H1 (cell line): ENCODE results near the gene EIF2B5. TPM values are rescaled to one million over a fixed set of nuclear protein-coding genes. Genes with fewer than 3 reads are reported as not detected.

Source experiments
- CBX5 ChIP-seq: fragments of 300-800, 300-1000 bp; sonication (generic); IDR thresholded peaks from 2 replicates; pipeline ENCODE4 v1.7.1; 2016; ENCODE audit warnings: antibody characterized with exemption, low read length, low read depth
- MAFK ChIP-seq: IDR thresholded peaks from 2 replicates; pipeline ENCODE4 v1.6.1; 2012; ENCODE audit warnings: low read depth, mild to moderate bottlenecking, improper control_type of control experiment, low read length
- NANOG ChIP-seq: IDR thresholded peaks from 2 replicates; pipeline ENCODE4 v1.6.1; 2011; ENCODE audit warnings: low read length, low read depth, mild to moderate bottlenecking, inconsistent platforms; ENCODE audit not compliant: insufficient read depth, poor library complexity, severe bottlenecking
- RAD21 ChIP-seq, 2 experiments: IDR thresholded peaks in 1 of 2; conservative IDR thresholded peaks in 1 of 2; 2 replicates each; pipeline ENCODE4 v1.6.1; 2011; ENCODE audit warnings: low read depth in 2 of 2, low read length in 2 of 2, improper control_type of control experiment in 1 of 2, inconsistent platforms in 1 of 2, mild to moderate bottlenecking in 1 of 2, moderate library complexity in 1 of 2
- TEAD4 ChIP-seq: IDR thresholded peaks from 2 replicates; pipeline ENCODE4 v1.6.1; 2012; ENCODE audit warnings: low read depth, low read length, inconsistent platforms, mixed read lengths
- polyA plus RNA-seq, 7 experiments: library from polyadenylated mRNA; depleted of rRNA in 3 of 7; stranded (reverse) in 5 of 7; unstranded in 2 of 7; fragments of >200 nt in 5 of 7; fragments of 200-250 nt in 2 of 7; gene quantifications; 1 replicate in 5 of 7; 2 replicates in 1 of 7; 4 replicates in 1 of 7; pipeline versions ENCODE4 v1.2.1 to v1.2.3, GENCODE V29; 2011 to 2013; ENCODE audit warnings: missing spikeins in 2 of 7, mixed read lengths in 2 of 7
- total RNA-seq: library from RNA; stranded (reverse); fragmentation: NEBNext Ultra II Directional; extraction: Animal tissue kit (Norgen Biotek cat#: 25700); gene quantifications from 2 replicates; pipeline ENCODE4 v1.2.1, GENCODE V29; 2021

EIF2B5 gene
- total and polyA plus RNA-seq, 2 of the 8 experiments (the other 6 are each of a cell fraction or from before 2014, with no cell fraction given): 33.1 to 40.0 TPM

- TF ChIP-seq MAFK (no peak), CBX5 (no peak), RAD21 (IDR thresholded peaks at IDR 0.05 in 1 of 2, conservative IDR thresholded peaks at IDR 0.05 in 1 of 2; ENCODE audit: low read depth in 2 of 2, low read length in 2 of 2) (no peak), TEAD4 (no peak), NANOG (no peak)
These were observed 40.3 kb downstream of the EIF2B5 start (continued) for GRCh38 chr3:184175506-184175905.
